GM18520 (cell line): Measurements from ENCODE around the gene SRMS.

Source experiments
- ATAC-seq: cut with Tn5 transposase; IDR thresholded peaks from one replicate; pipeline ENCODE4 v1.9.1; 2021; ENCODE audit not compliant: unreplicated experiment

Gene SRMS

GRCh38 chr20:63547725-63548480 is at the start of gene SRMS:
TSS of gene SRMS (minus strand) at chr20:63547749. CDS start at chr20:63547463, 286 bp downstream.
- no peak for ATAC-seq

- no peak for ATAC-seq
Measured at GRCh38 chr20:63596423-63596822, 48.9 kb upstream of the SRMS start.

DNA sequence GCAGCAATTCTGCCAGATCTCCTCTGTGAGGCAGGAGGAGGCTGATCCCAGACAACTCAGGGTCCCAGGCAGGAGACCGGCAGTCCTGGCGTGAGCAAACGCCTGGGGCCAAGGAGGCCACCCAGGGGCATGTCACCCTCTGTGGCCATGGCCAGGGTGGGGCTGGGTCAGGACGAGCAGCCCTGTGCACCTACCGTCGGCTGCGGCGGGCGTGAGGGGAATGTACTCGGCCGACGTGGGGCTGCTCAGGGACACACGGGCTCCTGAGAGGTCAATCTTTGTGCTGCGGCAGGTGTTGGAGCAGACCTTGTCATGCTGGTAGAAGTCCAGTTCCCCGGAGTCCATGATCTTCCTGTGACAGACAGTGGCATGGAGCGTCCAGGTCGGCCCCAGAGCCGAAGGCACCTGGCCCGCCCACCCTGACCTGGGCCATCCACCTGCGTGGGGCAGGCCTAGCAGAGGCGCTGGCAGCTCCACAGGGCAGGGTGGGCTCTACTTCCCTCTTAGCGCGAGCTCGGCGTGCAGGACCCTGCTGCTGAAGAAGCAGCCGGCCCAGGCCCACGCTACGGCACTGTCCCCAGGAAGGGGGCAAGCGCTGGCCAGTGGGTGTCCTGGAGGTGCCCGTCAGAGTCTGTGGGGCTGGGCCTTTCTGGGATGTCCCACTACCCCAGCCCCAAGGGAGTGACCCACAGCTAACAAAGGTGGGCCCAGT is 48.0 kb upstream of the SRMS start:
- ATAC-seq: no peak

GRCh38 chr20:63594043-63594561 is 46.6 kb upstream of the SRMS start:
- ATAC-seq: no peak

- ATAC-seq: no peak
Measured at GRCh38 chr20:63592661-63593060, 45.1 kb upstream of the SRMS start.

GRCh38 chr20:63591786-63592355 is 44.3 kb upstream of the SRMS start:
- ATAC-seq: no peak

- ATAC-seq: no peak
Measured at GRCh38 chr20:63591147-63591533, 43.6 kb upstream of the SRMS start.

- ATAC-seq: no peak
Measured at GRCh38 chr20:63590218-63591146, 42.9 kb upstream of the SRMS start.

GRCh38 chr20:63589261-63590217 is 42.0 kb upstream of the SRMS start:
- no peak for ATAC-seq

- ATAC-seq: no peak
Measured at GRCh38 chr20:63588641-63589041, 41.1 kb upstream of the SRMS start.

DNA sequence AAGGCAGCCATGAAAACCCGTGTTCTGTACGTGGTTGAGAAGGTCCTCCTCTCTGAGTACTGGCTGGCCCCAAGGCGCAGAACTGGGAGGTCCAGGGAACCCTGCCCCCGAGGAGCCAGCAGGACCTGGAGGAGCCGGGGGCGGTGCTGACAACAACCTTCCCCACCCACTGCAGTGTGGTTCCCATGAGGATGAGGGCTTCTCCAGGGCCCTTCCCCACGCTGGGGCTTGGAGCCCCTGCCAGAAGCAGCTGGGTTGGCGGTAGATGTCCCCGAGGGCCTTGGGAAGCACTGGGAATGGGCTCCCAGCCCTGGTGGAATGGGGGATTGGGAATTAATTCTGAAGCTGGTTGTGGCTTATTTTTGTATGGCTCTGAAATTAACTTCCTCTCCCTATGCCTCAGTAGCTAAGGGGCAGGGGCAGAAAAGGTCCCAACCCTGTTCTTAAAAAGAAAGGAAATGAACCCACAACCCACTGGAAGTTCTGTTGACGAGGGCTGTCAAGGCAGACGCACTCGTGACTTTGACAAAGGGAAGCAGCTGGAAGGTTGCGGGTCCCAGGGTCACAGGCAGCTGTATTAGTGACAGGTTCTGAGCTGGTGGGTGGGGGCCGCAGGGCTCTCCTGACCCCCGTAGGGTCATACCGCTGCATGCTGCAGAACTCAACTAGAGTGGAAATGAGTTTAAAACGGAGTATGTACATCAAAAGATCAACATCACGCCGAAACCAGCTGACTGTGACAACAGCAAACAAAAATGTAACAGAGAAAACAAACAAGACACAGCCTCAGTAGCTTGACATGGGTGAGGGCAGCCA is 40.4 kb upstream of the SRMS start:
- no peak for ATAC-seq

GRCh38 chr20:63587256-63587655 is 39.7 kb upstream of the SRMS start:
- no peak for ATAC-seq

DNA sequence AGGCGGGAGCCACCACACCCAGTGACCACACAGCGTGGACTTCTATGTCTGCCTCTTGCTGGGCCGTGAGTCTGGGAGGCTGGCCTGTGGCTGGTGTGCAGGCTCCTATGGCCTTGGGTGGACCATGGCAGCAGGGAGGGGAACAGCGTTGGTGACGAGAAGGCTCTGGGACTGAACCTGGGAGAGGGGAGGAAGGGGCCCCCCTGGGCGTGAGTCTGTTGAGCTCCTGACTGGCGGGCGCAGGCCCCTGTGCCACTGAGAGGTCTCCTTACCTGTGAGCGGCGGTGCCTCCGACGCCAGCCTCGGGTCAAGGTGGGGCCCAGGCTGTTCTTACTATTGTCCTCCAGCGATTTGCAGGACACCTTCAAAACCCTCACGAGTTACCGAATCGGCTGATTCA is 39.2 kb upstream of the SRMS start:
- ATAC-seq: no peak

DNA sequence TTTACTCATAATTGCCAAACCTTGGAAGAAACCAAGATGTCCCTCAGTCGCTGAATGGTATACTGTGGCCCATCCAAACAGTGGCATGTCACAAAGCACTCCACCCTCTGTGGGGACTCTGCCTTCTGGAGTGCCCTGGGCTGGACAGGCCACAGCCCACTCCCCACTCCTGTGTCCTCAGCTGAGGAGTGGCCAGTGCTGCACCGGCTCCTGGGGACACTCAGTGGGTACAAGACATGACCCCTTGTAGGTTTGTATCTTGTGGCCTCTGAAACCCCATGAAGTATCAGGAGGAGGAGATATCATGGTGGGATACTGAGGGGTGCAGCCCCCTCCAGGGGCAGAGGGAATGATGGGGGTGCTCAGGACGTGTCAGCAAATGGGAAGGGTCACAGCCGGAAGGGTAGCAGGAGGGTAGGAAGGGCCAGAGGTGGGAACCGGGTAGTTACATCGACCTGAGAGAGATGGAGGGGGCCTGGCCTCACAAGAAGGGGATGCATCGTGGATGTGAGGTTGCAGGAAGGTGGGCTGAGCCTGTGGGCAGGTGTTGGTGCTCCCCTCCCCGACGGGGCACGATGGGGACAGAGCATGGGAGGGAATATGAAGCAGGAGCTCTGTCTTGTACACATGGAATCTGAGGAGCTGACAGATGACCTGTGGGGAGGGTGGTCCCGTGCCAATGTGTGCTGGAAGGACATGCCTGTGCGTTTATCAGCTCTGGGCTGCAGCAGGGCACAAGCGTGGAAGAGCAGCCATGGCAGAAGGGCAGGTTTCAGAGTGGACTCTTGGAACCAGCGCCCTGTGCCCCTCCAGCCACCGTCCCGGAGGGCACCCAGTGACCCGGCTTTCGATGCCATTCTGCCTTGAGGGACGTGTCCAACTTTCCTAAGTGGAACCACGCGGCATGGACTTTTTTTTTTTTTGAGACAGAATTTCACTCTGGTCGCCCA is 38.3 kb upstream of the SRMS start:
- no peak for ATAC-seq

GRCh38 chr20:63582382-63583063 is 35.0 kb upstream of the SRMS start:
- no peak for ATAC-seq

DNA sequence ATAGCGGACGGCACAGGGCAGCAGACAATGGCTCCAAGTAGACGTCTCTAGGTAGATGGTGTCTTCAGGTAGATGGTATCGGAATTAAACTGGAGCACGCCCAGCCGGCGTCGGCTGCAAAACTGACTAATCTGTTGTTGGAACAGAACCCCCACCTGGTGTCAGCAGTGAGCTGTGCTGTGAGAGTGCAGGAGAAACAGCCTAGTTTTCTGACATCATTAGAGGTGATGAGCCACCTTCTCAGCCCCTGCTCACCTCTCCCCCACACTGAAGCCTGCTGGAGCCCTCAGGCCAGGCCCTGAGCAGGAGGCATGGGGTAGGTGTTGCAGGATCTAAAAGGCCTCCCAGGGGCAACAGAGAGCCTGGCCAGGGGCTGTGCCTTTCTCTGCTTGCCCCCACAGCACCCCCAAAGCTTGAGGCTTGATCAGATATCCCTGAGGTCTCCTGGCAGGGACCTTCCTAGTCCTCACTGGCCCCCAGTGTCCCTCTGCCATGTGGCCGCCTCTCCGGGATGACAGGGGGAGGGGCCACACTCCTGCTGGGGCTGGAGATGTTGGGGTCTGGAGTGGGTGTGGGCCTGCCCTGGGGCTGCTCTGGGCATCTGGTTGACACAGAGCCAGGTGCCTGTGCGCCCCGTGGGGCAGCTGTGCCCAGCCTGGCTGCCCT is 33.4 kb upstream of the SRMS start:
- no peak for ATAC-seq
